GM19397 (cell line): Measurements from ENCODE around the gene ABI3.

Experiments
- ATAC-seq: cut with Tn5 transposase; IDR thresholded peaks from one replicate; pipeline ENCODE4 v1.9.1; 2021; ENCODE audit warnings: mild to moderate bottlenecking, moderate library complexity; ENCODE audit not compliant: unreplicated experiment

ABI3 gene

GRCh38 chr17:49224198-49224996, 13.9 kb downstream of the ABI3 start:
- no peak for ATAC-seq

GRCh38 chr17:49224997-49225337, 14.5 kb downstream of the ABI3 start:
- ATAC-seq = no peak

GRCh38 chr17:49225554-49226236, 15.2 kb downstream of the ABI3 start:
- no peak for ATAC-seq

GRCh38 chr17:49226771-49227435, 16.4 kb downstream of the ABI3 start:
- no peak for ATAC-seq

GRCh38 chr17:49227436-49228261, 17.1 kb downstream of the ABI3 start:
- no peak for ATAC-seq

- no peak for ATAC-seq
Observed at GRCh38 chr17:49229076-49229804, 18.7 kb downstream of the ABI3 start.

- no peak for ATAC-seq
Observed at GRCh38 chr17:49229805-49230600, 19.5 kb downstream of the ABI3 start.

- peak; percentile 91 for ATAC-seq
Observed at GRCh38 chr17:49230636-49231562, 20.4 kb downstream of the ABI3 start, which contains the start of gene PHOSPHO1. PHOSPHO1 (minus strand) TSS chr17:49230787; CDS start chr17:49226691, 4,096 bp downstream.

- ATAC-seq = no peak
Observed at GRCh38 chr17:49231563-49231894, 21.0 kb downstream of the ABI3 start.

- no peak for ATAC-seq
Observed at GRCh38 chr17:49234509-49235080, 24.1 kb downstream of the ABI3 start.

- no peak for ATAC-seq
Observed at GRCh38 chr17:49235896-49236295, 25.4 kb downstream of the ABI3 start.

GRCh38 chr17:49239963-49240362, 29.5 kb downstream of the ABI3 start:
- no peak for ATAC-seq

- no peak for ATAC-seq
Observed at GRCh38 chr17:49240619-49241018, 30.1 kb downstream of the ABI3 start.

GRCh38 chr17:49241040-49241439, 30.5 kb downstream of the ABI3 start:
- ATAC-seq = no peak

- no peak for ATAC-seq
Observed at GRCh38 chr17:49241692-49242397, 31.3 kb downstream of the ABI3 start.

GRCh38 chr17:49242813-49243212, 32.3 kb downstream of the ABI3 start:
- no peak for ATAC-seq

- ATAC-seq = no peak
Observed at GRCh38 chr17:49244839-49245238, 34.3 kb downstream of the ABI3 start.

GRCh38 chr17:49247944-49248343, 37.4 kb downstream of the ABI3 start:
- no peak for ATAC-seq
